ENCODE results near the gene SERPINA5.

DNA sequence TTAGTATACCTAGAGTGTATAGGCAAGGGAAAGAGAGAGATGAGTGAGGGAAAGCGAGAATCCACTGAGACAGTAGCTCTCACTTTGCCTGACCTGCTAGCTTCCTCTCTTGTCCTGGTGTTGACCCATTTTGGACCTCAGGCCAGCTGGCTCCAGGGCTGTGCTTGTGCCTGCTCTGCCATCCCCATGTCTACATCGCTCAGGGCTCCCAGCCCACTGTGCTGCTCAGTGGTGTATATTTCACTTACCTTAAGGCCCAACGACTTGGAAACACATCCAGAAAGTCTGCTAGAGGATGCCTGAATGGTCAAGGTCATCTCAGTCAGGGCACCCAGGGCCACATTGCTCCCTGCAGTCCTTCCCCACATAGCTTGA lies 20.9 kb upstream of the SERPINA5 start:
- TF ChIP-seq, protein P1, sequence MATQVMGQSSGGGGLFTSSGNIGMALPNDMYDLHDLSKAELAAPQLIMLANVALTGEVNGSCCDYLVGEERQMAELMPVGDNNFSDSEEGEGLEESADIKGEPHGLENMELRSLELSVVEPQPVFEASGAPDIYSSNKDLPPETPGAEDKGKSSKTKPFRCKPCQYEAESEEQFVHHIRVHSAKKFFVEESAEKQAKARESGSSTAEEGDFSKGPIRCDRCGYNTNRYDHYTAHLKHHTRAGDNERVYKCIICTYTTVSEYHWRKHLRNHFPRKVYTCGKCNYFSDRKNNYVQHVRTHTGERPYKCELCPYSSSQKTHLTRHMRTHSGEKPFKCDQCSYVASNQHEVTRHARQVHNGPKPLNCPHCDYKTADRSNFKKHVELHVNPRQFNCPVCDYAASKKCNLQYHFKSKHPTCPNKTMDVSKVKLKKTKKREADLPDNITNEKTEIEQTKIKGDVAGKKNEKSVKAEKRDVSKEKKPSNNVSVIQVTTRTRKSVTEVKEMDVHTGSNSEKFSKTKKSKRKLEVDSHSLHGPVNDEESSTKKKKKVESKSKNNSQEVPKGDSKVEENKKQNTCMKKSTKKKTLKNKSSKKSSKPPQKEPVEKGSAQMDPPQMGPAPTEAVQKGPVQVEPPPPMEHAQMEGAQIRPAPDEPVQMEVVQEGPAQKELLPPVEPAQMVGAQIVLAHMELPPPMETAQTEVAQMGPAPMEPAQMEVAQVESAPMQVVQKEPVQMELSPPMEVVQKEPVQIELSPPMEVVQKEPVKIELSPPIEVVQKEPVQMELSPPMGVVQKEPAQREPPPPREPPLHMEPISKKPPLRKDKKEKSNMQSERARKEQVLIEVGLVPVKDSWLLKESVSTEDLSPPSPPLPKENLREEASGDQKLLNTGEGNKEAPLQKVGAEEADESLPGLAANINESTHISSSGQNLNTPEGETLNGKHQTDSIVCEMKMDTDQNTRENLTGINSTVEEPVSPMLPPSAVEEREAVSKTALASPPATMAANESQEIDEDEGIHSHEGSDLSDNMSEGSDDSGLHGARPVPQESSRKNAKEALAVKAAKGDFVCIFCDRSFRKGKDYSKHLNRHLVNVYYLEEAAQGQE (IDR thresholded peaks at IDR 0.05; ENCODE audit: low read depth, low read length): no peak
- TF ChIP-seq RAD21 (IDR thresholded peaks at IDR 0.05; ENCODE audit: low read length) (no peak), JUND (IDR thresholded peaks at IDR 0.05) (no peak), FOXM1 (IDR thresholded peaks at IDR 0.05; ENCODE audit: low read depth) (no peak), SIN3A (IDR thresholded peaks at IDR 0.05; ENCODE audit: borderline replicate concordance, low read depth, low read length) (no peak), EZH2phosphoT487 (IDR thresholded peaks at IDR 0.05; ENCODE audit: borderline replicate concordance, low read depth) (no peak), FOSL2 (IDR thresholded peaks at IDR 0.05; ENCODE audit: borderline replicate concordance, low read depth) (no peak), CHD2 (IDR thresholded peaks at IDR 0.05; ENCODE audit: low read length, partially characterized antibody) (no peak), TEAD4 (IDR thresholded peaks at IDR 0.05; ENCODE audit: borderline replicate concordance, insufficient read depth) (no peak), YY1 (IDR thresholded peaks at IDR 0.05; ENCODE audit: low read depth) (no peak)
- TF ChIP-seq, protein P2, sequence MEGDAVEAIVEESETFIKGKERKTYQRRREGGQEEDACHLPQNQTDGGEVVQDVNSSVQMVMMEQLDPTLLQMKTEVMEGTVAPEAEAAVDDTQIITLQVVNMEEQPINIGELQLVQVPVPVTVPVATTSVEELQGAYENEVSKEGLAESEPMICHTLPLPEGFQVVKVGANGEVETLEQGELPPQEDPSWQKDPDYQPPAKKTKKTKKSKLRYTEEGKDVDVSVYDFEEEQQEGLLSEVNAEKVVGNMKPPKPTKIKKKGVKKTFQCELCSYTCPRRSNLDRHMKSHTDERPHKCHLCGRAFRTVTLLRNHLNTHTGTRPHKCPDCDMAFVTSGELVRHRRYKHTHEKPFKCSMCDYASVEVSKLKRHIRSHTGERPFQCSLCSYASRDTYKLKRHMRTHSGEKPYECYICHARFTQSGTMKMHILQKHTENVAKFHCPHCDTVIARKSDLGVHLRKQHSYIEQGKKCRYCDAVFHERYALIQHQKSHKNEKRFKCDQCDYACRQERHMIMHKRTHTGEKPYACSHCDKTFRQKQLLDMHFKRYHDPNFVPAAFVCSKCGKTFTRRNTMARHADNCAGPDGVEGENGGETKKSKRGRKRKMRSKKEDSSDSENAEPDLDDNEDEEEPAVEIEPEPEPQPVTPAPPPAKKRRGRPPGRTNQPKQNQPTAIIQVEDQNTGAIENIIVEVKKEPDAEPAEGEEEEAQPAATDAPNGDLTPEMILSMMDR (IDR thresholded peaks at IDR 0.05): no peak
- TF ChIP-seq, protein P3, sequence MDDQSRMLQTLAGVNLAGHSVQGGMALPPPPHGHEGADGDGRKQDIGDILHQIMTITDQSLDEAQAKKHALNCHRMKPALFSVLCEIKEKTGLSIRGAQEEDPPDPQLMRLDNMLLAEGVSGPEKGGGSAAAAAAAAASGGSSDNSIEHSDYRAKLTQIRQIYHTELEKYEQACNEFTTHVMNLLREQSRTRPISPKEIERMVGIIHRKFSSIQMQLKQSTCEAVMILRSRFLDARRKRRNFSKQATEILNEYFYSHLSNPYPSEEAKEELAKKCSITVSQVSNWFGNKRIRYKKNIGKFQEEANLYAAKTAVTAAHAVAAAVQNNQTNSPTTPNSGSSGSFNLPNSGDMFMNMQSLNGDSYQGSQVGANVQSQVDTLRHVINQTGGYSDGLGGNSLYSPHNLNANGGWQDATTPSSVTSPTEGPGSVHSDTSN (IDR thresholded peaks at IDR 0.05): no peak

Data from SK-N-SH (cell line).